Measurements from ENCODE around the gene CGB8.
A peak's percentile ranks its signal among the peaks of the same experiment; 100 is the strongest.
"Not testable (repeated sequence)": the region's sequence is repeated elsewhere in the genome, so short reads cannot be mapped to it uniquely, and the experiment has no call there.

CGB8 gene

DNA sequence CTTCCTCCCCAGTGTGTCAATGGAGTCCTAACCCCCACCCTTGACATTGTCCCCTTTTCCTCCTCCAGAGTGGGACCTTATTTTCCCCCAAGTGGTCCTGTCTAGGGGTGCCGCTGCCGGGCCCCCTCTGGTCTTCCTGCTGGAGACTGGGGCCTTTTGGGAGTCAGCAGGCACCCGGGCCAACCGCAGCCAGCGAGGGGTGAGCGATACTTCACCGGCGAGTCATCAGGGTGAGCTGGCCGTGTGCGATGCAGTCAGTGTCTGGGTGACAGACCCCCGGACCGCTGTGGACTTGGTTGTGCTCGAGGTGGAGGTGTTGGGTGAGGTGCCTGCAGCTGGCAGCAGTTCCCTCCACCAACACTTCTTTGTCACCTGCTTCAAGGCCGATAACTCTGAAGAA lies 19.2 kb downstream of the CGB8 start:
- DNase-seq, result not testable (repeated sequence)

DNA sequence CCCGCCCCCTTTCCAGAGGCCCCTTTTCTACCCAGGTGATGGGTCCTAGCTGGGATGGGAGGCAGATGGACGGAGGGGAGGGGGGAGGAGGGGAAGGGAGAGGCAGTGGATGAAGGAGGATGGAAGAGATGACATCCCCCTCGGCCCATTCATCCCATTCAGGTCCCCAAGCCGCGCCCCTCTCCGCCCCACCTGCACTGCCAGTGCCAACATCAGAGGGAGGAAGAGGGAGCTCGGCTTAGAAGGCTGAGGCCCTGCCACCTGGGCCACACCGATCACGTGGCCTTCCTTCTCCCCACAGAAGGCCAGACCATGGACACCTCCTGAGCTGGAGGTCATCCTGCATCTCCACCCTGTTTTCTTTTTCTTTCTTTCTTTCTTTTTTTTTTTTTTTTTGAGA lies 20.2 kb downstream of the CGB8 start:
- DNase-seq, result not testable (repeated sequence)

DNA sequence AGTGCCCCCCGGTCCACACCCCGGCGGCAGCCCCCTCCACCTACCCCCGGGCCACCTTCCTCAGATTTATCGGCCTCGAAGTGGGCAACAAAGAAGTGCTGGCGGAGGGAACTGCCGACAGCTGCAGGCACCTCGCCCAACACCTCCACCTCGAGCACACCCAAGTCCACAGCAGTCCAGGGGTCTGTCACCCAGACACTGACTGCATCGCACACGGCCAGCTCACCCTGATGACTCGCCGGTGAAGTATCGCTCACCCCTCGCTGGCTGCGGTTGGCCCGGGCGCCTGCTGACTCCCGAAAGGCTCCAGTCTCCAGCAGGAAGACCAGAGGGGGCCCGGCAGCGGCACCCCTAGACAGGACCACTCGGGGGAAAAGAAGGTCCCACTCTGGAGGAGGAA lies 23.3 kb downstream of the CGB8 start:
- not testable (repeated sequence) for DNase-seq

- DNase-seq, result not testable (repeated sequence)
These were observed 23.8 kb downstream of the CGB8 start for GRCh38 chr19:49025088-49025487.

- DNase-seq, result not testable (repeated sequence)
These were observed 24.7 kb downstream of the CGB8 start, which contains the start of gene CGB3 for GRCh38 chr19:49024233-49024632. TSS of gene CGB3 (minus strand) at chr19:49024333. CDS start at chr19:49023971, 362 bp downstream.

GRCh38 chr19:49022116-49022515 lies 26.8 kb downstream of the CGB8 start:
- no peak for DNase-seq

DNA sequence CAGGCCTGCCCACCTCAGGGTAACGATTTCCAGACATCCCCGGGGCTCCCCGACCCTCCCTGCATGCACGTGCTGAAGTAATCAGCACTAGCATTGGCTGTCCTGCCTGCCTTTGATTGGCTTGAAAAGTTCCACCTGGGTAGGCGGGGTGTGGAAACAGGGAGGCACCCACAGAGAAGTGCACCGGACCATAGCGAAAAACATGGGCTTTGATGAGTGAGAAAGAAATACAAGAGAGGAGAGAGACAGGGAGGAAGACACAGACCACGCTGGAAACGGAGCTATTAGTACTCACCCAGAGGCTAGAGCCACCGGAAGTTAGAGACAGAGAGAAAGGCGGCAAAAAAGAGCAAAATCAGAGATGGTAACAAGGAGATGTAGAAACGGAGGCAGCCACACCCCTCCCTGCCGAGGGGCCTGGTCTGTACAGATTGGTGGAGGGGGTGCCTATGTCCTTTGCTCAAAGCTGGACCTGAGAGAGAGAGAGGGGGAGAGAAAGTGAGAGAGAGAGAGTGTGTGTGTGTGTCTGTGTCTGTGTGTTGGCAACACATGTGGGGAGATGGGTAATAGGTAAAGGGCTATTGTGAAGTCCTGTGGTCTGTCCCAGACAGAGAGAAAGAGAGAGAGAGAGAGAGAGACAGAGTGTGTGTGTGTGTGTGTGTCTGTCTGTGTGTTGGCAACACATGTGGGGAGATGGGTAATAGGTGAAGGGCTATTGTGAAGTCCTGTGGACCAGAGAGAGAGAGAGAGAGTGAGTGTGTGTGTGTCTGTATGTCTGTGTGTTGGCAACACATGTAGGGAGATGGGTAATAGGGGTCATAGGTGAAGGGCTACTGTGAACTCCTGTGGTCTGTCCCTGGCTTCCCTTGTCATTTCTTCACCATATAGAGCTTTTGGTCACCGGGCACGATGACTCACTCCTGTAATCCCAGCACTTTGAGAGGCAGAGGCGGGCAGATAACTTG lies 27.7 kb downstream of the CGB8 start:
- peak; percentile 56 for DNase-seq

DNA sequence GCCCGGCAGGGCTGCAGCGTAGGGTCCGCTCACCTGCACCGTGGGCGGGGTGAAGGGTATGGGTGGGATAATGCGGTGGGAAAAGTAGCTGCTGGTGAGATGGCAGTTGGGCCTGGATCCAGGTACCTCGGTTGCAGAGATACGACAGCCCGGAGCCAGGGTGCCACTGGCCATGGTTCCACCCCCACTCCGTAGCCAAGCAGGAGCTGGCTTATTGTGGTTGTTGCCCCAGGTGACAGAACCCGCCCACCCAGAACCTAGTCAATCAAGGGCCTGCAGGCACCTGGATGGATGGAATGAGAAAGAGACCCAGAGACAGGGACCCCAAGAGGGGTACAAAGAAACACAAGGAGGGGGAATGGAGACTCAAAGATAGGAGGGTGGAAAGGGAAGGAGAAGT lies 28.6 kb downstream of the CGB8 start:
- peak; percentile 59 for DNase-seq

GRCh38 chr19:49019242-49019932 lies 29.5 kb downstream of the CGB8 start:
- DNase-seq, result peak; percentile 79

- DNase-seq, result peak; percentile 51
These were observed 30.3 kb downstream of the CGB8 start for GRCh38 chr19:49018388-49019241.

DNA sequence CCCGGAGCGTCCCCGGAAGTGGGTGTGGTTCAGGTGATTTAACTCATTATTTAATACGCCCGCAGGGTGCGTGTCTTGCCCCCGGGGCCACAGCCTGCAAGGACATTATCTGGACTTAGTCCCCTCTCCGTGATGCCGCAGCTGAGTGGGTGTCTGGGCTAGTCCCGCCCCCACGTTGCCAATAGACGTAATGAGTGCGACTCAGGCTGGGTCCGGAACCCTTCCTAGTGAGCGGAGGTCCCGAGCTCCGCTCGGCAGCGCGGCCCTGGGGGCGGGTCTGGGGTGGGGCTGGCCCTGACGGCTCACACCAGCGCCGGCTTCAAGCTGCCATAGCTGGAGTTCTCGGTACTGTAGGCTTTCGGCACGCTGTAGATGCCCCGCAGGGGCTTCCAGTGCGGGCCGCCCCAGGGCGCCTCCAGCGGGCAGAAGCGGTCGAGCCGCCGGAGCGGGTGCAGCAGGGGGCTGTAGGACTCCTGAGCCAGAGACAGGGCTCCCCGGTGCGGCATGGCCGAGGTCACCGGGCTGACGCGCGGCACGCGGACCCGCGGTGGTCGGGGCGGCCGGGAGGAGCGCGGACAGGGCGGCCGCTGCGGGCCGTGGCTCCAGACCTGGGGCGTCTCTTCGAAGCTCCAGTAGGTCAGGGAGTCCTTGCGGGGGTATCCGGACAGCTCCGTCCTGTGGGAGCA lies 31.1 kb downstream of the CGB8 start:
- peak; percentile 89 for DNase-seq

GRCh38 chr19:49017041-49017665 lies 31.8 kb downstream of the CGB8 start, which contains the start of gene LHB:
TSS of gene LHB (minus strand) at chr19:49017091. CDS start at chr19:49017081, 10 bp downstream.
- DNase-seq, result no peak

DNA sequence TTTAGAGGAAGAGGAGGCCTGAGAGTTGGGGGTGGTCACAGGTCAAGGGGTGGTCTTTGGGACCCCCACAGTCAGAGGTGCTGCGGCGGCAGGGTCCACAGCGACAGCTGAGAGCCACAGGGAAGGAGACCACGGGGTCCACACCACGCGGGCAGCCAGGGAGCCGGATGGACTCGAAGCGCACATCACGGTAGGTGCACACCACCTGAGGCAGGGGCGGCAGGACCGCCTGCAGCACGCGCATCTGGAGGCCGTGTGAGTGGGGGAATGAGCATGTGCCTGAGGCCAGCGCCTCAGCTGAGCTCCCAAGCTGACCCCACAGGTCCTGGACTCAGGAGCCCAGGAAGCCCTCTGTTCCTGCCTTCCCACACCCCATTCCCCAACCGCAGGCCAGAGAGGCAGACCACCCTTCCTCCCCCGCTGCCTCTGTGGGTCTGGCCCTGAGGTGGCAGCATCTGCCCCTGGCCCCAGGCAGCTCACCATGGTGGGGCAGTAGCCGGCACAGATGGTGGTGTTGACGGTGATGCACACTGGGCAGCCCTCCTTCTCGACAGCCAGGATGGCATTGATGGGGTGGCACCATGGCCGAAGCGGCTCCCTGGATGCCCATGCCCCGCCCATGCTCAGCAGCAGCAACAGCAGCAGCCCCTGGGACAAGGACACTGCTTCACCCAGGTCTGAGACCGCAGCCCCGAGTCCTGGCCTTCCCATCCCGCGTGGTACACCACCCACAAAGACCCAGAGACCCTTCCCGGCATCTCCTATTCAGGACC lies 32.7 kb downstream of the CGB8 start:
- DNase-seq, result peak; percentile 14

DNA sequence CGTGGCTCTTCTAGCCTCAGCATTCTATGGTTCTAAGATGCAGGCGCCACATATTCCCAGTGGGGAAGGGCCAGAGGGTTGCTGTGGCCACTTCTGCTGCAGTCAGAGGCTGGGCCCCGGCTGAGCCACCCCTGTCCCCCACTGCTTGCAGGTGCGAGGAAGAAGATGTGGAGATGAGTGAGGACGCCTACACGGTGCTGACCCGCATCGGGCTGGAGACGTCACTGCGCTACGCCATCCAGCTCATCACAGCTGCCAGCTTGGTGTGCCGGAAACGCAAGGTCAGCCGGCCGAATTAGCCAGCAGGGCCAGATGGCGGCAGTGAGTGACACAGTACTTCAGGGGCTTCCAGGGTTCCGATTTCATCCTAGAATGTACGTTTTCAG lies 34.0 kb downstream of the CGB8 start:
- peak; percentile 48 for DNase-seq

DNA sequence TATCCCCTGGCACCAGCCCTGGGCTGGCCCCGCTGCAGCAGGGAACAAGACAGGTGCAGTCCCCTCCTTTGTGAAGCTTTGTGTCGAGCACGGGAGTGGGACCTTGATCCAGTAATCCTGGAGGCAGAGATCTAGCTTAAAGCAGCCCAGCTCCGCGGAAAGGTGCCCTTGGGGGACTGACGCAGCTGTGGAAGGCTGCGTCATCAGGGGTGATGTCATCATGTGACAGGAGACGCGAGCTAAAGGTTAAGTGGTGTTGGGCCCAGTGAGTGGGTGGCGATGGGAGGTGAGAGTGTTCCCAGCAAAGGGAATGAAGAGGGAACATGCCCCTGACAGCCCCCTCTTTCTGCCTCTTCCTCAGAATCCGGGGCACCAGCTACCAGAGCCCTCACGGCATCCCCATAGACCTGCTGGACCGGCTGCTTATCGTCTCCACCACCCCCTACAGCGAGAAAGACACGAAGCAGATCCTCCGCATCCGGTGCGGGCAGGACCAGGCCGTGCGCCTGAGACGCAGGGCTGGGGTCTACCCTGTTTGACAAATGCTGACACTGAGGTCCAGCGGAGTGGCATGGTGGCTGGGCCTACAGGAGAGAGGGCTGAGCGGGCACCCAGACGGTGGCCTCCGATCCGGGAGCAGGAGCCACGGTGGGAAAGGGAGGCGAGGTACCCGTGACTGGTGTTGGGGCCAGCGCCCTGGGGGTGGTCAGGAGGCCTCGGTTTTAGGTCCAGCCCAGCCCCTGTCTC lies 34.6 kb downstream of the CGB8 start:
- peak; percentile 61 for DNase-seq

- no peak for DNase-seq
These were observed 37.7 kb downstream of the CGB8 start for GRCh38 chr19:49011194-49011593.

DNA sequence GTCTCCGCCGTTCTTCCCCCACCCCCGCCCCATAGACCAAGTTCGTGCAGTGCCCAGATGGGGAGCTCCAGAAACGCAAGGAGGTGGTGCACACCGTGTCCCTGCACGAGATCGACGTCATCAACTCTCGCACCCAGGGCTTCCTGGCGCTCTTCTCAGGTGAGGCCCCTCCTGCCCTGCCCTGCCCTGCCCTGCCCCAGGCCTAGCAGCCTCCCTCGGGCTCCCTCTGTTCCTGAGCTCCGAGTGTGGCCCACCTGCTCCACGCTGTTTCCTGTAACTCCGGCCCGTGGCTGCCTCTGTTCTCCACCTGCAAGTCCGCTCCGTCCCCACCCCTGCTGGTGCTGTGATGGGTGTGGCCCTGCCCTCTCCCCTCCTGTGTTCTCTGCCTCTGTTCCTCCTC lies 38.5 kb downstream of the CGB8 start:
- no peak for DNase-seq

DNA sequence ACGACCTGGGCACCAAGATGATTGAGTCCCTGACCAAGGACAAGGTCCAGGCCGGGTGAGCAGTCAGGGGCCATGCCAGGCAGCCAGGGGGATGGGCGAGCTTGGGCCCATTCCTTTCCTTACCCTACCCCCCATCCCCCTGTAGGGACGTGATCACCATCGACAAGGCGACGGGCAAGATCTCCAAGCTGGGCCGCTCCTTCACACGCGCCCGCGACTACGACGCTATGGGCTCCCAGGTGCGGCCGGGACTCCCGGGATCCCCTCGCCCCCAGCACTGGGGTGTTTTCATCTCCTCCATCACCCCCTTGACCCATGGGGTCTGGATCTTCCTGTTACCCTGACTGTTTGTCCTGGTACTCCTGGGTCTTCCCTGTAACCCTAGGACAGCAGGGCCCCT lies 39.1 kb downstream of the CGB8 start:
- DNase-seq, result no peak

- no peak for DNase-seq
These were observed 42.0 kb downstream of the CGB8 start for GRCh38 chr19:49006905-49007304.

DNA sequence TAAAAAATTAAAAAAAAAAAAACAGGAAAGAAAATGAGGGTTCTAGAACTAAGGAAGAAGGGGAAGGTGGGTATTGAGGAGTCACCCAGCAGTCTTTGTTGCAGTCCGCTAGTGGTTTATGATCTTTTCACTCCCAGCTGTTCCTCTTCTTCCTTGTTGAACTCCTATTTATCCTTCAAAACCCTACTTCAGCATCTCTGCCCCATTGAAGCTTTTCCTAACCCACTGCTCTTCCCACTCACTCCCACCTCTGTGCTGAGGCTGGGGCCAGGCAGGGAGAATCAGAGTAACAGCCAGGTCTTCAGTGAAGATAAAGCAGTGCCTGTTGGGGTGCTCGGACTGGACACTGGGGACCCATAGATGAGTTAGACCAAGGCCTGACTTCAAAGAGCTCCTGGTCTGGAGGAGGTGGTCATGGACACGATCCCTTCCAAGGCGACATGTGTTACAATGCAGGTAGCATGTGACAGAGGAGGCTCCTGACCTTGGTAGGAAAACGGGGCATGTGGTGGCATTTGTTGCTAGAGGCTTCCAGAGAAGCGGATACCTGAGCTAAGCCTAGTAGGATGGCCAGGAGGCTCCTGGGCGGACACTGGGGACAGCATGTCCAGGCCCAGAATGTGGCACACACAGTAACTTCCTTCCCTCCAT lies 43.8 kb downstream of the CGB8 start:
- DNase-seq, result no peak

Data from islet precursor cell (in vitro differentiated cells).